ENCODE data around the gene BECN2. TPM values are rescaled to one million over a fixed set of nuclear protein-coding genes. Genes with fewer than 3 reads are reported as not detected.
A peak's percentile ranks its signal among the peaks of the same experiment; 100 is the strongest.
"Not testable (repeated sequence)": the region's sequence is repeated elsewhere in the genome, so short reads cannot be mapped to it uniquely, and the experiment has no call there.

BECN2 gene
- total RNA-seq, 1 experiment from 2014 or later = not detected

GRCh38 chr1:241979071-241979470 is 21.5 kb downstream of the BECN2 start:
- DNase-seq (ENCODE audit: low spot score) = no peak

GRCh38 chr1:241979926-241980325 is 22.4 kb downstream of the BECN2 start:
- DNase-seq (ENCODE audit: low spot score) = no peak

GRCh38 chr1:241985787-241986186 is 28.2 kb downstream of the BECN2 start:
- peak; percentile 72 for DNase-seq (ENCODE audit: low spot score)

- DNase-seq (ENCODE audit: low spot score) = not testable (repeated sequence)
These were observed 30.9 kb downstream of the BECN2 start for GRCh38 chr1:241988389-241988930.

GRCh38 chr1:241990040-241990439 is 32.5 kb downstream of the BECN2 start:
- peak; percentile 12 for DNase-seq (ENCODE audit: low spot score)

DNA sequence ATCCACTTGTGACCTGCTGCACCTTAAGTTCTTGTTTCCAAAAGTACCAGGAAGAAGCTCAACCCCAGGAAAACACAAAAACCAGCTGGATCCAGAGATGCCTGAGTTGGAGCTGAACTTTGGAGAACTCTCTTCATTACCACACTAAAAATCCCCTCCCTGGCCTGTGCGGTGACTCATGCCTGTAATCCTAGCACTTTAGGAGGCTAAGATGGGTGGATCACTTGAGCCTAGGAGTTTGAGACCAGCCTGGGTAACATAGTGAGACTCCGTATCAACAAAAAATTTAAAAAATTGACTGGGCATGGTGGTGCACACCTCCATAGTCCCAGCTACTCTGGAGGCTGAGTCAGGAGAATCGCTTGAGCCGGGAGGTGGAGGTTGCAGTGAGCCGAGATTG is 35.2 kb downstream of the BECN2 start:
- DNase-seq (ENCODE audit: low spot score) = no peak

DNA sequence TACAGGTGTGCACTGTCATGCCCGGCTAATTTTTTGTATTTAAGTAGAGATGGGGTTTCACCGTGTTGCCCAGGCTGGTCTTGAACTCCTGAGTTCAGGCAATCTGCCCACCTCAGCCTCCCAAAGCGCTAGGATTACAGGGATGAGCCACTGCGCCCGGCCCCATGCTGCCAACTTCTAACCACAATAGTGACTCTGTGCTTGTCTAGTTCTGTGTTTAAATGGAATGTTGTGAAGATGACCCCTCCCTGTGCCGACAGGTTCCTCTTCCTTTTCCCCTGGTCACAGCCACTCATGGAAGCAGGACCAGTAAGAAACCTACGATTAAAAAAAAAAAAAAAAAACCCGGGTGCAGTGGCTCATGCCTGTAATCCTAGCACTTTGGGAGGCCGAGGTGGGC is 36.6 kb downstream of the BECN2 start:
- no peak for DNase-seq (ENCODE audit: low spot score)

DNA sequence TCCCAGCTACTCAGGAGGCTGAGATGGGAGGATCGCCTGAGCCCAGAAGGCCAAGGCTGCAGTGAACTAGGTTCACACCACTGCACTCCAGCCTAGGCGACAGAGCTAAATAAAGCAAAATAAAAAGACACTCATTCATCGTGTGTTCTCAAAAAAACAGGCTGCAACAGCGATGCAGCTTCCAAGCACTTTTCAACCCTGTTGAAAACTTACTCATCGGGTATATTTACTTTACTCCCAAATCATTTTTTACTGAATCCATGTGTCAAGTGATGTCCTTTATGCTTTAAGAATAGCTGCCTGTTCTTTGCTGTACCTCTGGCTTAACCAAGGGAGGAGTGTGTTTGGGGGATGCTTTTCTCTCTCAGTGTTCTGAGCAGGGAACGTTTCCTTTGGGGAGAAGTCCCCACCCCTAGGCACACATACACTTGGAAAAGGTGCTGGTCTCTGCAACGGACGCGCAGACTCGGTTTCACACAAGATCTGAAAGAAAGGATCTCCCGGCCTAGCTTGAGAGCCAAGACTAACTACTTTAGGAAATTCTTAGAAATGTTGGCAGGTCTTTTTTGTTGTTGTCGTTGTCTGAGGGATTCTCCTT is 39.9 kb downstream of the BECN2 start:
- DNase-seq (ENCODE audit: low spot score) = no peak

DNA sequence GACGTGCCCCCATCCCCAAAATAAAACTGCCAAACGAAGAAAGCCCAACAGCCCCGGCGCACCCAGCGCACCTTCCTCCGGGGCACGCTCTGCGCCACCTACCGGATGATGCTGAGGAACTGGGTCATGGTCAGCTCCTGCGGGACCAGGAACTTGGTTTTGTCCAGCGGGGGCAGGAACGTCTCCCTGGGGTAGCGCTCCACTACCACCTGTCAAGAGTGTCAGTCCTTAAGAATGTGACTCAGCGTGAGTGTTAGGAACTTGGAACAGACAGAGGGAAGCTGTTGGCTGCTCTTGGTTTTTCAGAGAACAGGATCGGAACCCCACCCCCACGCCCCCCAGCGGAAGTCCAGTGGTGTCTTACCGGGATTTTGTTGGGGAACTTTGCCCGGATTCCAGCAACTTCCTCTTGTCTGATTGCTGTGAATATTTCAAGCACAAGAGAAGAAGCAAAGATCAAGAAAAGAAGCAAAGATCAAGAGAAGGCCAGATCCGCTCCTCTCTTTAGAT is 40.9 kb downstream of the BECN2 start:
- peak; percentile 64 for DNase-seq (ENCODE audit: low spot score)

GRCh38 chr1:241999026-241999425 is 41.5 kb downstream of the BECN2 start, which contains the start of gene MAP1LC3C:
Gene MAP1LC3C (minus strand): TSS chr1:241999098. CDS start chr1:241999008, 90 bp downstream.
- DNase-seq (ENCODE audit: low spot score) = no peak

GRCh38 chr1:242000434-242000833 is 42.9 kb downstream of the BECN2 start:
- DNase-seq (ENCODE audit: low spot score) = no peak

GRCh38 chr1:242002072-242002471 is 44.5 kb downstream of the BECN2 start:
- no peak for DNase-seq (ENCODE audit: low spot score)

DNA sequence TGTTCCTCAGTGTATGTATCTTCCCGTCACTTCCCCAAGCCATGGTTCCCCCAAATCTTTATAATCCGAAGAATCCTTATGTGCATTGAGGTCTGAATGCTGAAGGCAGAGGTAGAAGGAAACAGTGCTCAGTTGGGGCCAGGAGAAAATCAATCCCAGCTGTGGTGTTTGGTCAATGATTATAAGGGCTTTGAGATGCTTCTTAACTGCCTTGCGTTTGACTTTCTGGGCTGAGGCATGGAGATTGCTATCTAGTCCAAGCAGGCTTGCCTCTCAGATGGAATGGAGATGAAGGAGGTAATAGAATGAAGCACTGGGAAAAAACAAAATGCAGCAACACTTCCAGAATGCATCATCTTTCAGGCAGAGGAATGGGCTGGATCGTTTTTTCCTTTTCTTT is 44.9 kb downstream of the BECN2 start:
- no peak for DNase-seq (ENCODE audit: low spot score)

- DNase-seq (ENCODE audit: low spot score) = no peak
These were observed 47.4 kb downstream of the BECN2 start for GRCh38 chr1:242004751-242005495.

- DNase-seq (ENCODE audit: low spot score) = no peak
These were observed 48.4 kb downstream of the BECN2 start for GRCh38 chr1:242005866-242006535.

GRCh38 chr1:242006976-242007375 is 49.4 kb downstream of the BECN2 start:
- DNase-seq (ENCODE audit: low spot score) = no peak

Other genes with a start within 250 kb of the BECN2 start
- 7.9 and 9.5 TPM in 2 replicates for gene EXO1, start 109.6 kb upstream of the BECN2 start, total RNA-seq (2014; rRNA removed; shearing (Covaris generic))
- gene MAP1LC3C, start 41.3 kb downstream of the BECN2 start, total RNA-seq (2014; rRNA removed; shearing (Covaris generic)) = not detected in 2 replicates

Data from HT-29 (cell line).